HepG2 (cell line): ENCODE data around the gene DDR2. TPM values are rescaled to one million over a fixed set of nuclear protein-coding genes. Genes with fewer than 3 reads are reported as not detected.

Experiments used
- ATAC-seq: fragments of 200-7000 bp; cut with Tn5 transposase; 3 replicates; pipeline ENCODE4 v1.9.1; 2020; ENCODE audit warnings: mild to moderate bottlenecking, moderate library complexity
- BruUV-seq: library from RNA; stranded (reverse); fragments of 400-500 nt; replicated peaks from 2 replicates; lab custom pipeline; 2021; lab: Mats Ljungman, UMichigan
- CTCF ChIA-PET: fragments of 300-600 bp; formaldehyde crosslinking; extraction: SDS; loops from one replicate; lab custom pipeline; 2021; ENCODE audit warnings: low total read pairs, inconsistent platforms, low intra/inter-chr PET ratio; lab: Yijun Ruan, JAX
- POLR2A ChIA-PET: fragments of 350-600 bp; sonication (Branson Sonifier 250); formaldehyde crosslinking; loops from one replicate; lab custom pipeline; 2020; ENCODE audit warnings: antibody characterized with exemption, inconsistent platforms; lab: Yijun Ruan, JAX
- DNase-seq: peaks from one replicate; pipeline ENCODE4 v3.0.0-alpha.2; 2015; ENCODE audit warnings: low spot score
- FAIRE-seq: peaks from 3 replicates; lab custom pipeline; 2011; peaks lifted over from hg19 to GRCh38; lab: Jason Lieb, UNC
- H2AFZ ChIP-seq: one replicate; pipeline ENCODE4 v1.6.1; 2011; ENCODE audit warnings: low read length, inconsistent platforms
- H3K27ac ChIP-seq: fragments of 300-600 bp; 3 replicates; pipeline ENCODE4 v1.8.0; 2011; ENCODE audit warnings: mixed run types, mild to moderate bottlenecking, mixed read lengths, low read length, inconsistent platforms; ENCODE audit not compliant: insufficient read depth; ENCODE audit errors: extremely low read length
- H3K27me3 ChIP-seq, 2 experiments: fragments of 200-600 bp in 1 of 2; 2 replicates in 1 of 2; 3 replicates in 1 of 2; pipeline versions ENCODE4 v1.6.0 to v1.8.0; 2011; ENCODE audit warnings: low read length in 2 of 2, mild to moderate bottlenecking in 2 of 2, moderate library complexity in 2 of 2, inconsistent platforms in 1 of 2; ENCODE audit not compliant: insufficient read depth in 2 of 2, control insufficient read depth in 1 of 2
- H3K36me3 ChIP-seq, 2 experiments: fragments of 200-600 bp in 1 of 2; replicated peaks in 1 of 2; 2 replicates in 1 of 2; 3 replicates in 1 of 2; pipeline versions ENCODE4 v1.5.1 to v1.8.0; 2011; ENCODE audit warnings: low read length in 2 of 2, inconsistent platforms in 1 of 2; ENCODE audit not compliant: insufficient read depth in 2 of 2, control insufficient read depth in 1 of 2
- H3K4me1 ChIP-seq: 2 replicates; pipeline ENCODE4 v1.5.1; 2012; ENCODE audit warnings: low read length, inconsistent platforms; ENCODE audit not compliant: insufficient read depth
- H3K4me2 ChIP-seq: 2 replicates; pipeline ENCODE4 v1.6.0; 2011; ENCODE audit warnings: low read depth, low read length, inconsistent platforms
- H3K4me3 ChIP-seq, 3 experiments: fragments of 200-600 bp in 1 of 3; sonication (generic), shearing (Covaris generic) in 1 of 3; replicated peaks in 1 of 3; 2 replicates each; pipeline ENCODE4 v1.5.1; 2011 to 2016; ENCODE audit warnings: low read length in 3 of 3, inconsistent platforms in 2 of 3, low read depth in 2 of 3, mild to moderate bottlenecking in 2 of 3, control low read depth in 1 of 3, mixed read lengths in 1 of 3; ENCODE audit not compliant: insufficient read depth in 1 of 3
- H3K79me2 ChIP-seq: one replicate; pipeline ENCODE4 v1.6.1; 2011; ENCODE audit warnings: low read length, inconsistent platforms; ENCODE audit not compliant: insufficient read depth
- H3K9ac ChIP-seq: 2 replicates; pipeline ENCODE4 v1.6.0; 2011; ENCODE audit warnings: mild to moderate bottlenecking, low read depth, low read length, inconsistent platforms; ENCODE audit not compliant: insufficient read depth
- H3K9me3 ChIP-seq: 2 replicates; pipeline ENCODE4 v1.5.1; 2012; ENCODE audit warnings: mild to moderate bottlenecking, low read length
- H4K20me1 ChIP-seq: 2 replicates; pipeline ENCODE4 v1.6.0; 2011; ENCODE audit warnings: inconsistent platforms, mild to moderate bottlenecking, low read length, moderate library complexity; ENCODE audit not compliant: insufficient read depth
- HMGXB4 ChIP-seq, 2 experiments: sonication (generic) in 1 of 2; formaldehyde crosslinking in 1 of 2; IDR thresholded peaks; 2 replicates each; pipeline versions ENCODE4 v1.4.0 to v1.6.1; 2018 to 2020; ENCODE audit warnings: missing genetic modification reagents in 2 of 2, borderline replicate concordance in 1 of 2, low read depth in 1 of 2, mild to moderate bottlenecking in 1 of 2, missing biosample characterization in 1 of 2
- ZNF780A ChIP-seq: sonication (generic); formaldehyde crosslinking; IDR thresholded peaks from 2 replicates; pipeline ENCODE4 v1.8.0; 2022; ENCODE audit warnings: mild to moderate bottlenecking, missing genetic modification reagents, moderate library complexity
- WGBS: methylation state at CpG from one replicate; pipeline ENCODE4 v1.1.6; 2017; ENCODE audit warnings: low lambda C conversion rate; 5-methylcytosine and 5-hydroxymethylcytosine counted together
- in situ Hi-C: cut with HindIII; loops from 2 replicates; pipeline ENCODE4 v1.10.0; 2017; ENCODE audit warnings: low pct_unique_long_range_greater_than_20kb; ENCODE audit not compliant: extremely low pct_ligation_motif_present
- intact Hi-C: fragments of 100-400 bp; cut with micrococcal nuclease; formaldehyde crosslinking; loops from one replicate; pipeline ENCODE4 v1.10.0; 2022; ENCODE audit not compliant: unreplicated experiment
- polyA plus RNA-seq, 8 experiments: library from polyadenylated mRNA; depleted of rRNA in 3 of 8; stranded (reverse) in 7 of 8; unstranded in 1 of 8; fragments of >200 nt; fragmentation: Illumina TruSeq in 4 of 8; extraction: Trizol in 4 of 8; gene quantifications; 2 replicates each; pipeline versions ENCODE4 v1.2.1 to v1.2.3, GENCODE V29; 2011 to 2016; ENCODE audit warnings: low read depth in 4 of 8, missing spikeins in 1 of 8, mixed read lengths in 1 of 8; ENCODE audit not compliant: insufficient read depth in 1 of 8
- total RNA-seq, 5 experiments: library from RNA; depleted of rRNA; stranded (reverse); fragments of >200 nt; fragmentation: Illumina TruSeq; extraction: Trizol; gene quantifications; 2 replicates each; pipeline ENCODE4 v1.2.3, GENCODE V29; 2016; ENCODE audit warnings: low read depth in 1 of 5
- TF ChIP-seq, protein P1 (sequence below): sonication (generic); formaldehyde crosslinking; IDR thresholded peaks from 2 replicates; pipeline ENCODE4 v1.4.0; 2020; ENCODE audit warnings: missing genetic modification reagents

Gene DDR2
- total and polyA plus RNA-seq, 2 of the 13 experiments (the other 11 are each of a cell fraction or from before 2014, with no cell fraction given) = 0.36 to 0.38 TPM

DNA sequence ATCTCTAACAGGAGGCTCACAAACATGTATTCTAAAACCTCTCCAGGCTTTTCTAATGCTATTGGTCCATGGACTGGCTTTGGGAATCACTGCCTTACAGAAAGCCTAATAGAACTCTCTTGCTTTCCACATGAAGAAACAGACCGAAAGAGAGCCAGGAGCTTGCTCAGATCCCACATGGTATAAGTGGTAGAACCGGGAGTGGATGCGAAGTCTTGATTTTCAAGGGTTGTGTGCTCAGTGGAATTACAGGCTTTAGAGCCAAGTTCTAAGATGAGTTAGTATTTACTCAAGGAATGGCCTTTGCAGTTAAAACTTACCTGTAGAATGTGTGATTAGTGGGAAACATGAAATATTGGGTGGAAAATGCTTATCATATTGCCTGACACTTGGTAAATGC, 103.9 kb downstream of the DDR2 start:
- POLR2A ChIA-PET = no interaction called here
- Histone ChIP-seq H3K4me3 (no peak overlapping the region), H3K27me3 (no peaks in the 10 kb centered on the region), H3K9ac (no peak overlapping the region), H2AFZ (no peak overlapping the region), H4K20me1 (no peaks in the 10 kb centered on the region), H3K9me3 (no peaks in the 10 kb centered on the region), H3K4me2 (no peak overlapping the region), H3K36me3 (no peaks in the 10 kb centered on the region), H3K4me1 (peaks cover 32% of the 10 kb centered on the region), H3K79me2 (no peaks in the 10 kb centered on the region), H3K27ac (no peak overlapping the region)
- in situ Hi-C loops (no loop called here), intact Hi-C loops (no loop called here)
- BruUV-seq = no TSS peak
- WGBS = 85% methylated on average over 3 of the region's 3 CpGs
- CTCF ChIA-PET = no interaction called here
- ATAC-seq (no peak), DNase-seq (no peak), FAIRE-seq (no peak)
- TF ChIP-seq HMGXB4 (CRISPR knock-in tag; IDR thresholded peaks at IDR 0.05; ENCODE audit: borderline replicate concordance in 1 of 2, low read depth in 1 of 2) (no peak), ZNF780A (no peak)
- TF ChIP-seq, protein P1, sequence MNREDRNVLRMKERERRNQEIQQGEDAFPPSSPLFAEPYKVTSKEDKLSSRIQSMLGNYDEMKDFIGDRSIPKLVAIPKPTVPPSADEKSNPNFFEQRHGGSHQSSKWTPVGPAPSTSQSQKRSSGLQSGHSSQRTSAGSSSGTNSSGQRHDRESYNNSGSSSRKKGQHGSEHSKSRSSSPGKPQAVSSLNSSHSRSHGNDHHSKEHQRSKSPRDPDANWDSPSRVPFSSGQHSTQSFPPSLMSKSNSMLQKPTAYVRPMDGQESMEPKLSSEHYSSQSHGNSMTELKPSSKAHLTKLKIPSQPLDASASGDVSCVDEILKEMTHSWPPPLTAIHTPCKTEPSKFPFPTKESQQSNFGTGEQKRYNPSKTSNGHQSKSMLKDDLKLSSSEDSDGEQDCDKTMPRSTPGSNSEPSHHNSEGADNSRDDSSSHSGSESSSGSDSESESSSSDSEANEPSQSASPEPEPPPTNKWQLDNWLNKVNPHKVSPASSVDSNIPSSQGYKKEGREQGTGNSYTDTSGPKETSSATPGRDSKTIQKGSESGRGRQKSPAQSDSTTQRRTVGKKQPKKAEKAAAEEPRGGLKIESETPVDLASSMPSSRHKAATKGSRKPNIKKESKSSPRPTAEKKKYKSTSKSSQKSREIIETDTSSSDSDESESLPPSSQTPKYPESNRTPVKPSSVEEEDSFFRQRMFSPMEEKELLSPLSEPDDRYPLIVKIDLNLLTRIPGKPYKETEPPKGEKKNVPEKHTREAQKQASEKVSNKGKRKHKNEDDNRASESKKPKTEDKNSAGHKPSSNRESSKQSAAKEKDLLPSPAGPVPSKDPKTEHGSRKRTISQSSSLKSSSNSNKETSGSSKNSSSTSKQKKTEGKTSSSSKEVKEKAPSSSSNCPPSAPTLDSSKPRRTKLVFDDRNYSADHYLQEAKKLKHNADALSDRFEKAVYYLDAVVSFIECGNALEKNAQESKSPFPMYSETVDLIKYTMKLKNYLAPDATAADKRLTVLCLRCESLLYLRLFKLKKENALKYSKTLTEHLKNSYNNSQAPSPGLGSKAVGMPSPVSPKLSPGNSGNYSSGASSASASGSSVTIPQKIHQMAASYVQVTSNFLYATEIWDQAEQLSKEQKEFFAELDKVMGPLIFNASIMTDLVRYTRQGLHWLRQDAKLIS (CRISPR knock-in tag) = no peak
